ENCODE measurements around the gene RAB6B.

The RAB6B gene

DNA sequence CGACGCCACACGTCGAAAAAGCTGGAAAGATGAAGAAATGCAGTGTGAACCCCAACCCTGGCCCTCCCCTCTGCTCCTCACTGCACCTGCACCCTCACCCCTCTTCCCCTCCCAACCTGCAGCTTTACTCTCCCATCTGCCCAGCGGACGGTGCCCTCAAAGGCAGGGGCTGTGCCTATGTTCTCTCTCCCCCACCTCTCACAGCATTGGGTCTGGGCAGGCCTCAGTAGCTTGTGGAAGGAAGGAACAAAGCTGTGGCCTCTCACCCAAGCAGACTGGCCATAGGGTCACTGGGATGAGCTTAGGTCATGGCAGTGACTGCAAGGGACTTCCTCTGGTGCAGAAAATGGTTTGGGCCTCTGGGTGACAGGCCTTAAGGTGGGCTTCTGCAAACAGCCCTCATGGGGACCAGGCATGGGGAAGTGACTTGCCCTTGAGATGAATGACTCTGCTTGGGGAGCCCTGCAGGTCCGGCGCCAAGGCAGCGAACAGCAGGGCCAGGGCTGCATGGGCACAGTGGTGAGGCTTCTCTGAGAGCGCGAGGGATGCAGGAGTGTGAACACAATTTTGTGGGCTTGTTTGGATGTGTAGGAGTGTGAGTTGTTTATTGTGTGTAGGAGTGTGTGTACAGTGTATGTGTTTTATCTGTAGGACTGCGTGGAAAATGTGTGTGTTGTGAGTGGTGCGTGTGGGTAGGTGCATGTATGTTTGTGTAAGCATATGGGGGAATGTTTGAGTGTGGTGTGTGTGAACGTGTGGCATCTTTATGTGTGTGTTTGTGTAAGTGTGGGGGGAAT is 60.9 kb downstream of the RAB6B start:
- DNase-seq = no peak

DNA sequence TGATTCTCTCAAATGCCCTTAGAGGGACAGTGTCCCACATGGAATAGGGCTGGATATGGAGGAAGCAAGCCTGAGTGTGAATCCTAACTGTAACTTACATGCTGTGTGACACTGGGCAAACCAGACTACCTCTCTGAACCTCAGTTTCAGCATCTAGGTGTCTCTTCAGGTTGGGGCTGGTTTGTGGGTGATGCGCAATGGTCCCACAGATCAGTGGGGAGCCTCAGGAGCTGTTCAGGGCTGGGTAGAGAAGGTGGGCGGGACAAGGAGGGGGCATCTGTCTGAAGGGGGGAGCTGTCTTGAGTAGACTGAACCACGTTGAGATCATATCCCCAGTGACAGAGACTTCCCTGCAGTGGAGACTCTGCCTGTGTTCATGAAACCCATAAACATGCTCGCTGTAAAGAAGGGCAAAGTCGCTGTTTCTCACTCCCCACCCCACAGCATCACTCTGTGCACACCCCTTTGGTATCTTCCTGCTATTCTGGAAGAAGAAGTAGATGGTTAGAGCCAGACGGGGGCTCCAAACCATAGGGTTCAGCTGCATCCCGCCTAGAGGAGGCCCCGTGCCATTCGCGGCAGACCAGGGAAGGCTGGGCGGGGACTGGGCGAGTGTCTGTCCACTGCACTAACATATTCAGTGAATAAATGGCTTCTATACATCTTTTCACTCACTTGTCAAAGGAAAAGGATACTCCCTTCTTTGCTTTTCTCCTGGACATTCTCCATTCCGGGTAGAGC is 61.6 kb downstream of the RAB6B start:
- DNase-seq = no peak

DNA sequence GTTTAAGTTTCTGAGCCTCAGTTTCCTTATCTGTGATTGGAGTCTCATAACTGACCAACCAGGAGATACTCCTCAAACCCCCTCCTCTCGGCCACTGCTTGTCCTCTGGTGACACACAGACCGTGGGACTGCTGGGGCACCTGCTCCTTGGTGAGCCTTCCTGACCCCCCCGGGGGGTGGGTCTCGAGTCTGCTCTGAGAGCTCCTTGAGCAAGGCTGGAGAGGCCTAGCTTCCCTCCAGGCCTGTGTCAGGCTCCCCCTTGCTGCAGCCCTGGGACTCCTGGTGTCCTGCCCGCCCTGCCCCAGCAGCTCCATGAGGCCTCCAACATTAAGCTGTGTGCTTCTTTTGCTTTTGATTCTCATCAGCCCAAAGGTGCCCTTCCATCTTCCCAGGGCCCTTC is 62.4 kb downstream of the RAB6B start:
- DNase-seq = no peak

DNA sequence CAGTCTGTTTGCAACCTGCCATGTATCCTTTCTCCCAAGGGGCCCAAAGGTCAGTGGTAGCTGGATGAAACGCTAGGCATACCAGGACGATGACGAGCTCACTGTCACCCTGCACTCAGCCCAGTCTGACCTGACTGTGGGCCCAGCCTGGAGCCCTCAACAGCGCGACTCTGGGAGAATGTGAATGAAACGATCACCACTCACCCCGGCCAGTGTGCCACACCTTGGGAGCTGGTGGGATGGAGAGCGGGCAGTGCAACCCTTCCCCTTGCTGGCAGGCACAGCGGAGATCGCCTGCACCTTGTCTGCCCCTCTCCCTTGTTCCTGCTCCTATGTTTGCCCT is 62.9 kb downstream of the RAB6B start:
- no peak for DNase-seq

DNA sequence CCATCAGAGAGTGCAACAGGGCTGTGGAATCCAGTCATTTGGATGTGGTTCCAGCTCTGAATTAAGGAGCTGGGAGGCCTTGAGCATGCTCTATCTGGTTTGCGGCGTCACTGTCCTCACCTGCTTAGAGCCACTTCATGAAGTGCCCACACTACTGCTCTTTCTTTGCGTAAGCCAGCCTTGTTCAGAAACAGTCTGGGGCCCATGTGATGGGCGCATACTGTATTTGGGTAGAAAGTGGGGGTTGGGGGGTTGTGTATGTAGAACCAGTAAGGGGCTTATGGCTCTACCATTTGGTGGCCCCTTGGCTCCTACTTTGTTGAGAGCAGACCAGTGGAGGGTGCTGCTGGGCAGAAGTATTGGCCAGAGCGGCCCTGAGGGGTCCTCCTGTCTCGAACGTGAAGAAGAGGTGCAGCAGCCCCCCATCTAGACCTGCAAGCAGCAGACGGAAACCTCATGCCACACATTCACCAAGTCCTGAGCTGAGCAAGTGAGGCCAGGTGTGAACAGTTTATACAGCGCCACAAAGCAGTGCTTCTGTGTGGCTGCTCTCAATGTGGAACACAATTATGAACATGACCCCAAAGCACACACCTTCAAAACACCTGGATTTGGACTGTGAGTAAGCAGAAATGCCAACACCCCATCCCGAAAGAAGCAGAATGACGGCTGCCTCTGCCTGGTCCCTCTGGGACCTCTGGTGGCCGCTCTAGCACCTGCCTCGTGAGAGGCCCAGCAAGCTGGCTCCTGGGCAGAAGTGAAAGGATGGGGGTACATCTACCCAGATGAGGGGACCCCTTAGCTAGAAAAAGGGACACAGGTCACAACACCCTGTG is 63.5 kb downstream of the RAB6B start:
- no peak for DNase-seq

DNA sequence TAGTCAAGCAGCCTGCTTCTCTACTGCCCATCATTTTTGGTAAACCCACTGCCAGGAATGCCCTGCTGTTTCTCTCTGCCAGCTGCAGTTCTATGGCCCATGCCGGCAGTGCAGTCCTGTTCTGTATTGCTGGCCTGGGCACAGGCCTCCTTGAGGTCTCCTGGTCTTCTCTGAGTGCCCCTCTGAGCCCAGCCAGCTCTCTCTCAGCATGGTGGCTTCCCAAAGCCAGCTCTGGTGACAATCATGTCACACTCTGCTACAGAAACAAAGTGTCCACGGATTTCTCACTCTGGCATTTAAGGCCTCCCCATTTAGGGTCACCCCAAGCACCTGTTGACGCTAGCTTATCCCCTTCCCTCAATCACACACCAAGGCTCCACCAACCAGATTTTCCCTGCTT is 65.6 kb downstream of the RAB6B start:
- DNase-seq = no peak

DNA sequence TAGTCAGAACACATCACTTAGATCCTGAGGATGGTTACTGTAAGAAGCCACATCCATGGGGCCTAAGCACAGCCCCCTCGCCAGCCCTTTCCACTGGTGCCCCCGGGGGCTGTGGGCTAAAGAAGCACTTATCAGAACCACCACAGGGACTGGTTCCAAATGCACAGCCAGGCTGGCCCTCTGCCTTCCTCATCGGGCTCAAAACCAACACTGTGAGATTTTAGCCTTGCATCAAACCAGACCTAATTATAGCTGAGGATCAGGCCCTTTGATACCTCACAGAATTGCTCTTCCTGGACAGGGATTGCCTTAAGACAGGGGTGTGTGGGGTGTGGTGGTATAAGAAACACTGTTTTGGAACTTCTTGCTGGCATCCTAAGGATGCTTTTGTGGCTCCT is 66.4 kb downstream of the RAB6B start:
- DNase-seq = no peak

DNA sequence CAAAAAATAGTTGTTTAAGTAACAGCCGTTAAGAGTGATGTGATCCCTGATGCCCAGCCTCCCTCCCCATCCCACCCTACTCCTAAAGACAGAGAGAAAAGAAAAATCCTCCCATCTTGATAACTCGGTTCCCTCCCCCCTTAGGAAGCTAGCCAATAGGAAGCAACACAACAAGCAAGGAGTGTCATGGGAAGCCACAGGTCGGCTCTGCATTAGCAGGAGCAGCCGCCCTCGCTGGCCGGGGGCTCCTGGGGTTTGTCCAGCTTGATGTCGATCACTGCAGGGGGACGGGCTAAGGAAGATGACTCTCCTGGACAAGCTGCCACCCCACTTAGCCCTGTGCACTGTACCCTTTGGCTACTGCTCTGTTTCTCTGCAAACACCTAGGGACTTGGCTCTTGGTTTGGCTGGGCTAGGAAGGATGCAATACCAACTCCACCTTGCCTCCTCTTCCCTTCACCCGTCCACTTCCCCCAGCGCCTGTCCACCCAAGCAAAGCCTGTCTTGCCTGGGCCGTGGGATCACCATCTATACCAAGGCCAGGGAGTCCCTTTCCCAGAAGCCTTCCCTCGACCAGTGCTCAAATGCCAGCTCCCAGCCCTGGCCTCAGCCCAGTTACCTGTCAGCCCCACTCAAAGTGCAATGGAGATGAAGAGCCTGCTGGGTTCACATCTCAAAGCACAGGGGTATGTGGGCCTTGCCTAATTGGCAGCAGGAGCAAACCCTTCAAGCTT is 66.9 kb downstream of the RAB6B start:
- no peak for DNase-seq

DNA sequence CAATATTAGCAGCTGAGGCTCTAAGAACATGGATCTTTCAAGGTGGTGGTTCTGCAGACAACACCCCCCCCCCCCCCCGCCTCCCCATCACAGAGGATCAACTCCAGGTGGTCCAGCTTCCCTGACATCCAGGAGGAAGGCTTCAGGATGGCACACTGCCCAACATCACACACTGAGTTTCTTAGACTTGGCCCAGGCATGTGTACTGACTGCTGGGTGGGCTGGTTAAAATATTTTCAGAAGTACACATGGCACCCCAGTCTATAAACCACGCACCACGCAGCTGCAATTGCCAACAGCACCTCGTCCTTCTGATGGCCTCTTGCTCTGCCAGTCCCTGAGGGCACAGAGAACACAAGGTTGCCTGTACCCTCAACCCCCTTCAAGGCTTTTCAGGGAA is 68.0 kb downstream of the RAB6B start:
- no peak for DNase-seq

DNA sequence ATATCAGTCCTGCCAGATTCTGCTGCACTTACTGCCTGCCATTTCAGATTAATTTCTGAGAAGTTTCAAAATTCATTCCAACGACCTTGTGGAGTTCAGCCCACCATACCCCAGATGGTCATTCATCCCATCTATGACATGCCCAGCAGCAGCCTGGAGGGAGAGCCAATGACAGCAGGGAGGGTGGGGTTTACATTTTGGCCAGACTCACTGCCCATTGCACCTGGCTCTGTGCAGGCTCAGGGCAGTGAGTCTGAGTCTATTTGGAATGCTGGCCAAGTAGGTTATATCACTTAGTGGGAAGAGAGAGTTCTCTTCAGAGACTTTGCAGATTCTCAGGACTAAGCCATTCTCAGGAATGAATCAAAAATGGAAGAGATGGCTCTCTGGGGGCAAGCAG is 68.5 kb downstream of the RAB6B start:
- no peak for DNase-seq

DNA sequence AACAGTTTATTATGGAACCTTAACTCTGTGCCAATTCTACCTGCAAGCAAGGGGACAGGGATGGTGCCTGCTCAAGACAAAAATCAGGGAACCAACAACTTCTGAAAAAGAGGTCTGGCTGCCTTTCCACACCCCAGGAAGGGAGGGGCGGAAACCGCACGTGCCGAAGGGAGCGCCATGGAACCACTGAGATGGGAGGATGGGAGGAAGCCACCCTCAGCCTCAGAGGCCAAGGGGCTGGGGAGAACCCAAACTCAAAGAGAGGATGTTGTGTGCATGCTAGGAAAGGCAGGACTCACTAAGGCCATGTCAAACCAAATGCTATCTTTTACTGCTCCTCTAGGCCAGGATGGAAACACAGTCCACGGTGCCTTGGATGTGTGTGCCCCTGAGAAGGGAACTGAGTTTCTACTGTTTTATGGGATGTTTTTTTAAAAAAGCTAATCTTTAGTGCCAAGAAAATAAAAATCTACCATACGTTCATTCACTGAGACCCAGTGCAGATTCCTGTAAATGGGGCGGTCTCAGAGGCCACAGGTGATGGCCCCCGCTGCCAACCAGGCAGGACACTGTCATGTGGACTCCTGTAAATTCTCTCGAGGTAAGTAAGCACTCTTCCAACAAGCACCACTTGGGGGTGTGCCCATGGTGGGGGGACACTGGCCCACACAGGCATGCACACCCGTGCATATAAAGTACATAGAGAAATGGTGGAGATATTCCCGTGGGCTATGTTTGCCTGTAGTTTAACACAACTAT is 69.5 kb downstream of the RAB6B start:
- no peak for DNase-seq

DNA sequence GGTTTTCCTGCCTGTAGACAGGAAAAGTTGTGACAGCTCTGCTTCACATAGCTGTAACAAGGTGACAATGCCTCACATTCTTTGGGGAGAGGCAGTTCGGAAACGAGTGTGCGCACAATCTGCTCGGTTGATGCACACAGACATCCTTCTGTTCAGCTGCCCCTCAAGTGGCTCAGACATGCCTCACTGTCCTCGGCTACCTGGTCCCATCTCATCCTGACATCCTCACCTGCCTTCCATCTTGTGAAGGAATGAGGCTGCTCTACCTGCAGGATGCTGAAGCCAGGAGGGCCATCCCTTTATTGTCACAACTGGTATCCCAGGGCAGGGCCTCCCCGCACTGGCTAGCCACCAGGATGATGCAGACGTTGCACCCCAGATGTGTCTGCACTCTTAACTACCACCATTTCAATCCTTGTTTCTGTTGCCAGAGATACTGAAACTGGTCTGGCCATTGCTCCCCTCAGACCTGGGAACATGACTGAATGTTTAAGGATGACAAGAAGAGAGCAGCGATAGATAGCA is 70.7 kb downstream of the RAB6B start:
- DNase-seq = no peak

DNA sequence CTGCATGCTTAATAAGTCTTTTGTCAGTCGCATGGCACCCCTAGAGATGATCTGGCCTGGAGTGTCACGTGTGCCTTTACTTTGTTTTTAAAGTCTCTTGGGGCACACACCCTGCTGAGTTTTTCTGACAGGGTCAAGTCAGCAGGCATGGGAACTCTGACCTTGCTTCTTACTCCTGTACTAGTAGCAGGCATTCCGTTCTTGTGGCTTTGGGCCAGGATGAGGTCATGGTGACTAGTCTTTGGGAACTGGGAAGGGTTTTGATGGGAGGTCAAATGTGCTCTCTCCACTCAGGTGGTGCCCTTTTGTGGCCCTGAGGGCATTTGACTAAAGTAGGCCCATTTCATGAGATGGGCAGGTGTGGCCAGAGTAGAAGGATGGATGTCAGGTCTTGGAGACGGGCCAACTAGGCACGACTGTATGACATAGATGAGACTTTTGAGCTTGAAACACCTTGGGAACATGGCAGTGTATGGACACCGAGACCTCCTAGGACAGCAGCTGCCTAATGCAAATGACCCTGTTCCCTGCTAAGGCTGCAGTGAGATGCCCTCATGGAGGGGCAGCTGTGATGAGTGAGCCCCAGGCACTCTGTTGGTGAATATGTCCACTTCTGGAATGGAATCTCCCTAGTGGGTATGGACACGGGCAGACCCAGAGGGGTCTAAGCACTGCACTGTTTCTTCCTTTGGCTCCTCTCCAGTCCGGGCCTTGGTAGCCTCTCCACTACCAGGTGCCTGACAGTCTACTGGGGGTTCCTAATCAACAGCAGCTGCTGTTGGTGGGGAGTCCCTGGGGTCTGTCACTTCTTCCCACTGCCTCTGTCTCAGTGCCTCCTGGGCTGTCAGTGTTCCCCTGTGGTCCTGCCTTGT is 73.7 kb downstream of the RAB6B start:
- peak; percentile 65 for DNase-seq

DNA sequence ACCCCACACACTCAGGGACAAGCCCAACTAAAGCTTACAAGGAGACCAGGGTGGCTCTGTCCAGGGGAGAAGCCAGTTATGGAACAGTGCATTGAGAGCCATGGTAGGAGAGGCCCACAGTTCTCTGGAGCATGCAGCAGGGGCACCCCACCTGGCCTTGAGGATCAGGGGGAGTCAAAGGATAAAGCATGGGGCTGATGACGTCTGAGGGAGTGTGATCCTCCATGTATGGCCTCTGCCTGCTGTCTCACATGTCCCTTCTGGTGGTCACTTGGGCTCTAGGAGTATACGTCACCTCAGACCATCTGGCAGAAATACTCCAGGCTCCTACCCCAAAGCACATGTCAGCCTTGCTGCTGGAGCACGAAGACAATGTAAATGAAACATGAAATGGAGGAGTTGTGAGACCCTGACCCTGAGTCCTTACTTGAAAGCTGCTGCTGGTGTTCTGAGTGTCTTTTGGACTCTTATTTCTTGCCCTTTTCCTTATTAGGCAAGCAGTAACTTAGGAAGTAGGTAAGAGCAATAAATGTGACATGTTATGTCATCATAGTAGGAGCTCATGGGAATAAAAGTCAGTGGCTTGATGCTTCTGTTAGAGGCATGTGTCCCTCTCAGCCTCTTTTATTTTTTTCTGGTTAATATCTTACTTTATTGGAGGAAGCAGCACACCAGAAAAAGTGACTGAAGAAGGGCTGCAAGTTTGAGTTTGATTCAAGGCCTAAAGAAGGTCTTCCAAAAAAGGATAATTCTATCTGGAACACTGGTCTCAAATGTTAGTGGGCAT is 74.6 kb downstream of the RAB6B start:
- no peak for DNase-seq

DNA sequence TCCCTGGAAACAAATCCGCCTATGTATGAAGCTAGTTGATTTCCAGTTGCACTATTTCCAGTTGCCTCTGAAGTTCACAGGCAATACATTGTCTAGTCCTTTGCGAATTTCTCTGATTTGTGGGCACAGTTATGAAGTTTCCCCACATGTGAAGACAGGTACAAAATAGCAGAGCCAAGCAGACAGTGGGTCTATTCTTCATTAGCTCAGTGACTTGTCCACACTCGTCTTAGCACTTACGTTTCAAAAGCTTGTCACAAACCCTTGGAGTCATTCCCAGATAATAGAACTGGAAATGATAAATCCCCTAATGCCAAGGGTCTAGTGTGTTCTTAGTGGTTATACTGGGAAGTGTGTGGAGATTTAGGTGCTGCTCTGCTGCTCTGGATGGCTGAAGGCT is 75.6 kb downstream of the RAB6B start:
- no peak for DNase-seq

DNA sequence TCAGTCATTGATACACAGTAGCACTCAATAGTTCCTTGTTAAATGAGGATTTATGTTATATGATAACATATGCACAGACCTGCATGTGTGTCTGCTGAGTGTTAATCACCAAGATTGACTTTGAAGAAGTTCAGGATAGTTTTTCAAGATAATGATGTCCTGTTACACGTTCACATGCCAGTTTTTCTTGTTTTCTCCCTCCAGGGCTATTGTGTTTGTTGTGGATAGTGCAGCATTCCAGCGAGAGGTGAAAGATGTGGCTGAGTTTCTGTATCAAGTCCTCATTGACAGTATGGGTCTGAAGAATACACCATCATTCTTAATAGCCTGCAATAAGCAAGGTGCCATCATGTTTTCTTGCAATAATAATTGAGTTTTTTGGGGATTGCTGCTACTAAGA is 80.3 kb downstream of the RAB6B start:
- no peak for DNase-seq

DNA sequence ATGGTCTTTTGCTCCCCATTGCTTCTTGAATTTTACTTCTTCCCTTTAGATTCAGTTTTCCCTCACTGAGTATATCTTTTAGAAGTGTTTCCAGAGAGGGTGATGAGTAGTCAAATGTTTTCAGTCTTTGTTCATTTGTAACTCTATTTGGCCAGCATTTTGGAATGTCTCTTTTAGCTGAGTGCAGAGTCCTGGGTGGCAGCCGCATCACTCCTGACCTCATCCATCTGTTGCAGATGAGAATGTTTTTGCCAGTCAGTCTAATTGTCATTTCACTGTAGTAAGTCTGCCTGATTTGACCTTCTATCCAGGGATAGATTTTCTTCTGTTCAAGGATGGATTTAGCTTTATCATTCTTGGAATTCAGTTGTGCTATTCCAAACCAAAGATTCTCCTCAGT is 82.8 kb downstream of the RAB6B start:
- DNase-seq = no peak

DNA sequence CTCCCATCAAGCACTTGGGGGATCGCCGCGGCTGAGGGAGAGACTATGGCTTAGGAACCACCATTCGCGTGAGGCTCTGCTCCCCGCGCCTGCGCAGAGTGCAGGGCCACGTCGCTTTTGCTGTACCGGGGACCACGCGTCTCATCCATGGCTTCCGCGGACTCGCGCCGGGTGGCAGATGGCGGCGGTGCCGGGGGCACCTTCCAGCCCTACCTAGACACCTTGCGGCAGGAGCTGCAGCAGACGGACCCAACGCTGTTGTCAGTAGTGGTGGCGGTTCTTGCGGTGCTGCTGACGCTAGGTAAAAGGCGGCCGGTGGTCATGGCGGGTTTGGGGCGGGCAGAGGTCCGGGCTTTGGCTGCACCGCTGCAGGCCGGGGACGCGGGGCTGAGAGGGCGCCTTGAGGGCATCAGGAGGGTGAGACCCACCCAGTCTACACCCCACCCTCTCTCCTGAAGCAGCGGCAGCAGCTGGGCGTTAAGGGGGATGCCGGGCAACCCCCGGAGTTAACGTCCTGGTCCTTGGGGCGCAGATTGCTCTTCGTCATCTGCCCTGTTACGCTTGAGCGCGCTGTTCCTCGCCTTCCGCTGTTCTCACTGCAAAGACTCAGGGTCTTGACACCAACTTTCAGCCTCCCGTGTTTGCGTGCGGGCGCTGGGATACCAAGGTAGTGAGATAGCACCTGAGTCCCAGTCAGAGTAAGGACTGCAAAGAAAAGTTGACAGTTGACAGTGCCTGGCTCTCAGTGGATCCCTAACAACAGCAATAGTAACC is 89.8 kb downstream of the RAB6B start, which contains the start of gene SRPRB:
TSS of gene SRPRB (plus strand) at position 114 of the 774 bp plus-strand sequence. CDS start at position 148, 34 bp downstream.
- peak; percentile 98 for DNase-seq

DNA sequence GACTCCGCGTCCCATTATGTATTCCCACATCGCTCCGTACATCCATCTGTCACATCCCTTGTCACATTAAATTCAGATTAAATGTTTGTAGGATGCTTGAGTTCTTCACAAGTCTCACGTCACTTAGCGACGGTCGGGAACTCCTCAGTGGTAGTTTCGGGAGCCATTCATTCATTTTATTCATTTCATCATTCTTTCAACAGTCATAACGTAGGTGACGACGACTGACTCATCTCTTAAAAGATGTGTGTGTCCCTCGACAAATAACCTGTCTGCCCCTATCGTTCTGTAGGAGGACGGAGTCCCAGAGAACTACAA is 90.3 kb downstream of the RAB6B start:
- no peak for DNase-seq

Data from NCI-H146 (cell line).